Adrenal gland (tissue), 12 donors: ENCODE data around the gene PJVK. TPM values are rescaled to one million over a fixed set of nuclear protein-coding genes. Genes with fewer than 3 reads are reported as not detected.

ENCODE experiments used
- DNase-seq, 7 donors: peaks; one replicate each; pipeline ENCODE4 v3.0.0-alpha.2; 2019 to 2020
- H3K27ac ChIP-seq, 5 donors: fragments of 200-600 bp; sonication (generic) in 4 of 5; 1 replicate in 3 of 5; 2 replicates in 2 of 5; pipeline versions ENCODE4 v1.5.1 to v1.8.0; 2016 to 2020; ENCODE audit warnings: mild to moderate bottlenecking in 1 of 5
- H3K27me3 ChIP-seq: fragments of 200-600 bp; 2 replicates; pipeline ENCODE4 v1.8.0; 2021
- H3K36me3 ChIP-seq, 2 donors: fragments of 200-600 bp; replicated peaks in 1 of 2; 1 replicate in 1 of 2; 2 replicates in 1 of 2; pipeline versions ENCODE4 v1.5.1 to v1.8.0; 2018 to 2022
- H3K4me1 ChIP-seq, 2 donors: fragments of 200-600 bp; replicated peaks in 1 of 2; 1 replicate in 1 of 2; 2 replicates in 1 of 2; pipeline versions ENCODE4 v1.5.1 to v1.8.0; 2018 to 2021
- H3K4me3 ChIP-seq, 4 donors: fragments of 200-600 bp; sonication (generic) in 3 of 4; one replicate each; pipeline ENCODE4 v1.5.1; 2016 to 2018
- H3K9me3 ChIP-seq, 3 donors: fragments of 200-600 bp; sonication (generic) in 1 of 3; replicated peaks in 1 of 3; 1 replicate in 2 of 3; 2 replicates in 1 of 3; pipeline versions ENCODE4 v1.5.1 to v1.8.0; 2016 to 2021
- POLR2A ChIP-seq, 2 donors: fragments of 450-650 bp; IDR thresholded peaks; one replicate each; pipeline ENCODE4 v1.6.1; 2017; ENCODE audit warnings: antibody characterized with exemption in 2 of 2, mild to moderate bottlenecking in 2 of 2, moderate library complexity in 1 of 2
- WGBS, 4 donors: extraction: QIAGEN DNeasy Blood & Tissue Kit in 2 of 4; methylation state at CpG; one replicate each; pipeline versions ENCODE4 v1.1.5 to v1.1.7; 2013 to 2017; 5-methylcytosine and 5-hydroxymethylcytosine counted together
- intact Hi-C, 2 donors: fragments of 100-400 bp; cut with DNase I; formaldehyde crosslinking; loops; one replicate each; pipeline versions ENCODE4 v1.14.1 to v1.15.0; 2022 to 2023
- polyA plus RNA-seq, 3 donors: library from polyadenylated mRNA; stranded (reverse); fragments of 200-250 nt in 2 of 3; fragments of 350-450 nt in 1 of 3; fragmentation: Illumina TruSeq in 1 of 3; extraction: RNeasy Lipid Tissue Mini Kit (QIAGEN cat#74804) in 1 of 3; gene quantifications; one replicate each; pipeline ENCODE4 v1.2.3, GENCODE V29; 2013 to 2014
- total RNA-seq, 9 donors: library from RNA; depleted of rRNA in 4 of 9; stranded (reverse); fragments of >200 nt in 4 of 9; fragments of 120-200 nt in 1 of 9; fragmentation: NEBNext Ultra II Directional in 1 of 9; extraction: Animal tissue kit (Norgen Biotek cat#: 25700) in 1 of 9; gene quantifications; one replicate each; pipeline versions ENCODE4 v1.1.0 to v1.2.4, GENCODE V29; 2013 to 2023
- TF ChIP-seq, protein P1 (sequence below), 6 experiments: fragments of 450-650 bp in 4 of 6; fragments of 200-600 bp in 2 of 6; sonication (generic) in 1 of 6; IDR thresholded peaks; 1 replicate in 5 of 6; 2 replicates in 1 of 6; pipeline versions ENCODE4 v1.5.1 to v1.8.0; 2016 to 2021; ENCODE audit warnings: antibody characterized with exemption in 6 of 6, mild to moderate bottlenecking in 2 of 6, moderate library complexity in 1 of 6
- donor health status: healthy with polysubstance abuse.
- donor health status: Bipolar disorder and iron deficiency.
- donor health status: DM: yes; HTN: yes; CAD: no.
- donor health status: DM: no; HTN: no; CAD: no.
- donor health status: DM: no; HTN: no; CAD: no.
- donor health status: DM: yes; HTN: yes; CAD: no.

Gene PJVK
- total and polyA plus RNA-seq, 12 donors = 0.70 to 19.6 (median 3.6) TPM; not detected in 1

DNA sequence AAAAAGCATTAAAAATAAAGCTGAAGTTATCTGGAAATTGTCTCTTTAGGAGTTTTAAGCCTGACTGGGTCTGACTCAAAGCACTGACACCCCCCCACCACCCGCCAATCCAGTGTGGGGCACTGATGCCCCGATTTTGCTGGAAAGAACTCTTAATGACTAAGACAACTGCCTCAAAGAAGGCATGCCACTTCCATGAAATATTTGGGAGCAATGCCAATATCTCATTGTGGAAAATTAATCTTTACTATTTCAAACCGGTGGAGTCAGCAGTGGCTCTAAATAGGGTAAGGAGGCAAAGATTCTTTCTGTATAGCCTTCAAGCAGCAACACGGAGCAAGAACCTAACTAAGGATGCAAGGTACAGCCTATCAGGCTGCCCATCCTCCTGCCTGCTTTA lies 22.8 kb downstream of the PJVK start:
- intact Hi-C loops = no loop called here
- H3K4me3 ChIP-seq = no peak overlapping the region
- no peaks in the 10 kb centered on the region for H3K9me3 ChIP-seq
- WGBS, 4 donors = 49 to 61% (median 55%) methylated on average over 4 of the region's 4 CpGs
- H3K27ac ChIP-seq = no peak overlapping the region
- no peaks in the 10 kb centered on the region for H3K36me3 ChIP-seq
- TF ChIP-seq, protein P1, sequence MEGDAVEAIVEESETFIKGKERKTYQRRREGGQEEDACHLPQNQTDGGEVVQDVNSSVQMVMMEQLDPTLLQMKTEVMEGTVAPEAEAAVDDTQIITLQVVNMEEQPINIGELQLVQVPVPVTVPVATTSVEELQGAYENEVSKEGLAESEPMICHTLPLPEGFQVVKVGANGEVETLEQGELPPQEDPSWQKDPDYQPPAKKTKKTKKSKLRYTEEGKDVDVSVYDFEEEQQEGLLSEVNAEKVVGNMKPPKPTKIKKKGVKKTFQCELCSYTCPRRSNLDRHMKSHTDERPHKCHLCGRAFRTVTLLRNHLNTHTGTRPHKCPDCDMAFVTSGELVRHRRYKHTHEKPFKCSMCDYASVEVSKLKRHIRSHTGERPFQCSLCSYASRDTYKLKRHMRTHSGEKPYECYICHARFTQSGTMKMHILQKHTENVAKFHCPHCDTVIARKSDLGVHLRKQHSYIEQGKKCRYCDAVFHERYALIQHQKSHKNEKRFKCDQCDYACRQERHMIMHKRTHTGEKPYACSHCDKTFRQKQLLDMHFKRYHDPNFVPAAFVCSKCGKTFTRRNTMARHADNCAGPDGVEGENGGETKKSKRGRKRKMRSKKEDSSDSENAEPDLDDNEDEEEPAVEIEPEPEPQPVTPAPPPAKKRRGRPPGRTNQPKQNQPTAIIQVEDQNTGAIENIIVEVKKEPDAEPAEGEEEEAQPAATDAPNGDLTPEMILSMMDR (IDR thresholded peaks at IDR 0.05) = no peak
- no peak for TF ChIP-seq POLR2A (IDR thresholded peaks at IDR 0.05)
- DNase-seq = peak in 1 of 7 donors; percentile 18
- peaks cover 6 to 11% of the 10 kb centered on the region in 2 donors for H3K4me1 ChIP-seq
- H3K27me3 ChIP-seq = no peaks in the 10 kb centered on the region

DNA sequence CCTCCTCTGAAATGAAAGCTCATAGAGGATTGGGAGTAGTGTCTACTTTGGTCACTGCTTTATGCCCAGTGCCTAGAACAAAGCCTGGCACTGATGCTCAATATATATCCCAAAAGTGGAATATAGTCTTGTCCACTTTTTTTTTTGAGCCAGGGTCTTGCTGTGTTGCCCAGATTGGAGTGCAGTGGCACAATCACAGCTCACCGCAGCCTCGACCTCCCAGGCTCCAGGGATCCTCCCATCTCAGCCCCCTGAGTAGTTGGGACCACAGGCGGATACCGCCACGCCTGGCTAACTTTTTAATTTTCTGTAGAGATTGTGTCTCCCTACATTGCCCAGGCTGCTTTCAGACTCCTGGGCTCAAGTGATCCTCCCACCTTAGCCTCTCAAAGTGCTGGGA lies 23.4 kb downstream of the PJVK start:
- no peaks in the 10 kb centered on the region for H3K36me3 ChIP-seq
- H3K27ac ChIP-seq = no peak overlapping the region
- no peak overlapping the region for H3K4me3 ChIP-seq
- intact Hi-C loops = no loop called here
- no peak for TF ChIP-seq POLR2A (IDR thresholded peaks at IDR 0.05)
- TF ChIP-seq, protein P1 (IDR thresholded peaks at IDR 0.05) = no peak
- peaks cover 11 to 16% of the 10 kb centered on the region in 2 donors for H3K4me1 ChIP-seq
- WGBS, 4 donors = 96 to 98% (median 98%) methylated on average over 4 to 5 of the region's 5 CpGs
- DNase-seq = no peak
- H3K9me3 ChIP-seq = no peaks in the 10 kb centered on the region
- no peaks in the 10 kb centered on the region for H3K27me3 ChIP-seq

DNA sequence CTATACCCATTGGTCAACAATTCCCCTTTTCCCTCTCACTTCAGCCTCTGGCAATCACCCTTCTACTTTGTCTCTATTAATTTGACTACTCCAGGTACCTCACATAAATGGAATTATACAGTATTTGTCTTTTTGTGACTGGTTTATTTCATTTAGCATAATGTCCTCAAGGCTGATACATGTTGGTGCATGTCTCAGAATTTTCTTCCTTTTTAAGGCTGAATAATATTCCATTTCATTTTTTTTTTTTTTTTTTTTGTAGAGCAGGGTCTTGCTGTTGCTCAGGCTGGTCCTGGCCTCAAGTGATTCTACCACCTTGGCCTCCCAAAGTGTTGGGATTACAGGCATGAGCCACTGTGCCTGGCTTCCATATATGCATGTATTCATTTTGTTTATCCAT lies 25.3 kb downstream of the PJVK start:
- intact Hi-C loops = no loop called here
- no peak overlapping the region for H3K27ac ChIP-seq
- no peaks in the 10 kb centered on the region for H3K9me3 ChIP-seq
- no peak for DNase-seq
- no peaks in the 10 kb centered on the region for H3K27me3 ChIP-seq
- no peak for TF ChIP-seq POLR2A (IDR thresholded peaks at IDR 0.05)
- TF ChIP-seq, protein P1 (IDR thresholded peaks at IDR 0.05) = no peak
- H3K4me3 ChIP-seq = no peak overlapping the region
- no peaks in the 10 kb centered on the region for H3K36me3 ChIP-seq
- peaks cover 18 to 24% of the 10 kb centered on the region in 2 donors for H3K4me1 ChIP-seq

DNA sequence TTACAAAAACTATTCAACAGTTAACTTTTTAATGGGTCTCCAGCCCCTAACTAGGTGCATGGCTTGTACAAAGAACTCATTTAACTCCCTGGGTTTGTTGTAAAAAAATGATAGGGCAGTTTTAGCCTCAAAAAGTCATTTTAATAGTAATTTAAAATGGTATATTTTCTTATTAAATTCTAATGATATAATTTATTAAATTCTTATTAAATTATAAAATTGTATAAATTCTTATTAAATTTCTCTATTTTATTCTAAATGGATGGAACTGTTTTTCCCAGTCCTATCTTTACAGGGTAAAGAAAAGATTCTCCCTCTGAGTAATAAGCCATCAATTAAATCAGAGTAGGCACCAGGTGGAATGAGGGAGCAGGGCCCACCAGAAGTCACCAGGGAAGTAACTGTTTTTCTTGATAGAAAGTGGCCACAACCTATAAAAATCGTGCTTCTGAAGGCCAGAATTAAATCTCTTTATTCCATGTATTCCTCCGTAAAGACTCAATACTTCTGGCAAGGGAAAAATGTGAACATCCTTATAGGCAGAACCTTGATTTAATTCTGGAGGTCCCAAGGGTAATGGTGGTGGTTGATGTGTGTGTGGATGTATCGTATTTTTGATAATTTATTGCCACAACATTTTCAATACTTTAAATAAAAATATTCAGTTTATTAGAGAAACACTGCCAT lies 26.4 kb downstream of the PJVK start:
- Histone ChIP-seq H3K9me3 (no peaks in the 10 kb centered on the region), H3K27ac (peak overlapping the region in 4 of 5 donors; percentile 73 to 96 (median 95)), H3K4me3 (peak overlapping the region in 3 of 4 donors; percentile 2 to 91 (median 79)), H3K36me3 (no peaks in the 10 kb centered on the region), H3K27me3 (no peaks in the 10 kb centered on the region), H3K4me1 (peaks cover 28 to 35% of the 10 kb centered on the region in 2 donors)
- intact Hi-C loops = no loop called here
- no peak for DNase-seq
- WGBS, 4 donors = 7 to 12% (median 10%) methylated on average over 3 of the region's 3 CpGs
- no peak for TF ChIP-seq POLR2A (IDR thresholded peaks at IDR 0.05)
- TF ChIP-seq, protein P1 (IDR thresholded peaks at IDR 0.05) = no peak
